GM12878 (cell line): ENCODE measurements around the gene PAOX. TPM values are rescaled to one million over a fixed set of nuclear protein-coding genes. Genes with fewer than 3 reads are reported as not detected.
A peak's percentile ranks its signal among the peaks of the same experiment; 100 is the strongest.

ENCODE experiments used
- ATAC-seq: fragments of 200-7000 bp; cut with Tn5 transposase; 3 replicates; pipeline ENCODE4 v1.9.1; 2020; ENCODE audit warnings: mild to moderate bottlenecking, moderate library complexity
- BruUV-seq: library from RNA; stranded (reverse); fragments of 400-500 nt; replicated peaks from 2 replicates; lab custom pipeline; 2021; lab: Mats Ljungman, UMichigan
- CTCF ChIA-PET: fragments of 300-600 bp; sonication (Branson Sonifier 250); formaldehyde crosslinking; extraction: SDS; loops from one replicate; lab custom pipeline; 2021; ENCODE audit warnings: inconsistent platforms; lab: Yijun Ruan, JAX
- POLR2A ChIA-PET: fragments of 350-600 bp; formaldehyde crosslinking; extraction: SDS; loops from one replicate; lab custom pipeline; 2021; ENCODE audit warnings: inconsistent platforms; lab: Charles Lee
- RAD21 ChIA-PET: fragments of 300-600 bp; sonication (Branson Sonifier 250); formaldehyde crosslinking; loops from one replicate; lab custom pipeline; 2023; ENCODE audit warnings: antibody characterized with exemption; ENCODE audit not compliant: unreplicated experiment; lab: Charles Lee
- SMC1A ChIA-PET: fragments of 300-600 bp; sonication (Branson Sonifier 250); formaldehyde crosslinking; loops from one replicate; lab custom pipeline; 2023; ENCODE audit not compliant: unreplicated experiment, uncharacterized antibody; lab: Charles Lee
- DNase-seq: peaks from one replicate; pipeline ENCODE4 v3.0.0-alpha.2; 2011; ENCODE audit warnings: low read depth, low spot score
- FAIRE-seq: peaks from 3 replicates; lab custom pipeline; 2011; peaks lifted over from hg19 to GRCh38; lab: Jason Lieb, UNC
- H2AFZ ChIP-seq: 2 replicates; pipeline ENCODE4 v1.6.0; 2011; ENCODE audit warnings: low read depth, low read length, control low read depth; ENCODE audit not compliant: control insufficient read depth
- H3K27ac ChIP-seq: 2 replicates; pipeline ENCODE4 v1.5.1; 2011; ENCODE audit warnings: control low read depth; ENCODE audit not compliant: control insufficient read depth, insufficient read depth
- H3K27me3 ChIP-seq, 2 experiments: replicated peaks in 1 of 2; 2 replicates each; pipeline versions ENCODE4 v1.6.0 to v1.6.1; 2011; ENCODE audit warnings: low read length in 1 of 2; ENCODE audit not compliant: control insufficient read depth in 2 of 2, insufficient read depth in 2 of 2
- H3K36me3 ChIP-seq, 2 experiments: 2 replicates each; pipeline ENCODE4 v1.5.1; 2011; ENCODE audit warnings: low read length in 1 of 2; ENCODE audit not compliant: control insufficient read depth in 2 of 2, insufficient read depth in 2 of 2
- H3K4me1 ChIP-seq: 2 replicates; pipeline ENCODE4 v1.6.1; 2011; ENCODE audit warnings: mild to moderate bottlenecking, low read length, moderate library complexity, mixed read lengths; ENCODE audit not compliant: control insufficient read depth, insufficient read depth
- H3K4me2 ChIP-seq: 2 replicates; pipeline ENCODE4 v1.6.0; 2011; ENCODE audit warnings: control low read depth; ENCODE audit not compliant: control insufficient read depth, insufficient read depth
- H3K4me3 ChIP-seq: fragments of 200-600 bp; sonication (generic); 2 replicates; pipeline ENCODE4 v1.5.1; 2016
- H3K79me2 ChIP-seq: 2 replicates; pipeline ENCODE4 v1.6.0; 2011; ENCODE audit warnings: low read length; ENCODE audit not compliant: control insufficient read depth, insufficient read depth
- H3K9ac ChIP-seq: 2 replicates; pipeline ENCODE4 v1.8.0; 2011; ENCODE audit warnings: low read length, control low read depth, mixed read lengths; ENCODE audit not compliant: control insufficient read depth, insufficient read depth
- H3K9me3 ChIP-seq: replicated peaks from 3 replicates; pipeline ENCODE4 v1.5.1; 2011; ENCODE audit warnings: mild to moderate bottlenecking, low read length; ENCODE audit not compliant: control insufficient read depth, insufficient read depth
- H4K20me1 ChIP-seq: 2 replicates; pipeline ENCODE4 v1.6.0; 2011; ENCODE audit not compliant: control insufficient read depth, insufficient read depth
- BCL3 ChIP-seq: IDR thresholded peaks from 2 replicates; pipeline ENCODE4 v1.6.1; 2011; ENCODE audit warnings: borderline replicate concordance, low read depth, mild to moderate bottlenecking, moderate library complexity, low read length; ENCODE audit not compliant: insufficient read depth, poor library complexity, severe bottlenecking
- EP300 ChIP-seq, 2 experiments: fragments of 150-350 bp in 1 of 2; IDR thresholded peaks; 2 replicates each; pipeline ENCODE4 v1.6.1; 2011 to 2012; ENCODE audit warnings: low read depth in 2 of 2, low read length in 2 of 2, borderline replicate concordance in 1 of 2, improper control_type of control experiment in 1 of 2, inconsistent platforms in 1 of 2; ENCODE audit not compliant: control insufficient read depth in 1 of 2
- MAX ChIP-seq: IDR thresholded peaks from 2 replicates; pipeline ENCODE4 v1.6.1; 2012; ENCODE audit warnings: low read depth, low read length, improper control_type of control experiment
- PML ChIP-seq: IDR thresholded peaks from 2 replicates; pipeline ENCODE4 v1.6.1; 2012; ENCODE audit warnings: low read length, inconsistent platforms
- TCF3 ChIP-seq: IDR thresholded peaks from 2 replicates; pipeline ENCODE4 v1.6.1; 2012; ENCODE audit warnings: low read depth, mild to moderate bottlenecking, low read length, borderline replicate concordance; ENCODE audit not compliant: insufficient read depth
- WGBS: methylation state at CpG from one replicate; pipeline ENCODE4 v1.1.6; 2016; ENCODE audit warnings: low lambda C conversion rate; ENCODE audit not compliant: insufficient replicate concordance, insufficient coverage; ENCODE audit errors: missing lambda C conversion rate; 5-methylcytosine and 5-hydroxymethylcytosine counted together
- in situ Hi-C: fragments of 300-500 bp; cut with MboI; formaldehyde crosslinking; loops from 9 replicates; pipeline ENCODE4 v1.14.3; 2018; ENCODE audit warnings: mixed read lengths
- intact Hi-C: fragments of 100-400 bp; cut with micrococcal nuclease; formaldehyde crosslinking; loops from one replicate; pipeline ENCODE4 v1.14.2; 2022; ENCODE audit not compliant: unreplicated experiment
- polyA plus RNA-seq, 11 experiments: library from polyadenylated mRNA; depleted of rRNA in 4 of 11; unstranded in 6 of 11; stranded (reverse) in 5 of 11; fragments of >200 nt; fragmentation: Nextera tagmentation in 4 of 11; fragmentation: Illumina TruSeq in 1 of 11; extraction: Ambion mirVana in 4 of 11; extraction: Trizol in 1 of 11; gene quantifications; 1 replicate in 1 of 11; 2 replicates in 10 of 11; pipeline versions ENCODE4 v1.2.1 to v1.2.3, GENCODE V29; 2011 to 2016; ENCODE audit warnings: inconsistent platforms in 2 of 11, missing spikeins in 2 of 11, low read depth in 1 of 11
- total RNA-seq, 4 experiments: library from RNA; depleted of rRNA in 3 of 4; stranded (reverse); fragments of >200 nt in 3 of 4; fragmentation: Illumina TruSeq in 1 of 4; extraction: Trizol in 1 of 4; gene quantifications; 2 replicates each; pipeline versions ENCODE4 v1.2.1 to v1.2.3, GENCODE V29; 2013 to 2021

Gene PAOX
- total and polyA plus RNA-seq, 10 of the 15 experiments (the other 5 are each of a cell fraction or from before 2014, with no cell fraction given): 1.2 to 22.2 (median 10.5) TPM

GRCh38 chr10:133353988-133354605 is 25.0 kb upstream of the PAOX start:
- Histone ChIP-seq H4K20me1 (no peaks in the 10 kb centered on the region), H3K27me3 (no peaks in the 10 kb centered on the region), H3K36me3 (no peaks in the 10 kb centered on the region), H3K4me1 (no peaks in the 10 kb centered on the region), H3K79me2 (no peaks in the 10 kb centered on the region; the same call in 1 of the 2 replicates), H2AFZ (no peak overlapping the region), H3K9me3 (no peaks in the 10 kb centered on the region), H3K9ac (no peak overlapping the region), H3K4me3 (no peak overlapping the region), H3K27ac (no peak overlapping the region), H3K4me2 (no peak overlapping the region)
- BruUV-seq: TSS peak; percentile 41
- intact Hi-C loops: no loop called here
- POLR2A ChIA-PET: interaction anchor here (1.6 kb wide), 1 partner anchor 8 kb away, joined by 4 read pairs; no protein-coding TSS in a partner anchor
- CTCF ChIA-PET: no interaction called here
- TF ChIP-seq TCF3 (0 out of 2 replicates have a peak, but pooled peaks have one; percentile 35), MAX (no peak), PML (no peak), EP300 (IDR thresholded peaks at IDR 0.05; ENCODE audit: borderline replicate concordance in 1 of 2, control insufficient read depth in 1 of 2, low read depth in 2 of 2, low read length in 2 of 2) (no peak), BCL3 (peak; percentile 85)
- in situ Hi-C loops: no loop called here
- no peak for DNase-seq
- SMC1A ChIA-PET: no interaction called here
- 80% methylated on average over 15 of the region's 16 CpGs for WGBS
- FAIRE-seq: no peak
- RAD21 ChIA-PET: no interaction called here
- no peak for ATAC-seq
